ENCODE results near the gene FHL2. TPM values are rescaled to one million over a fixed set of nuclear protein-coding genes. Genes with fewer than 3 reads are reported as not detected.

FHL2 gene
- total and polyA plus RNA-seq, 9 donors = 27.5 to 63.5 (median 37.4) TPM

DNA sequence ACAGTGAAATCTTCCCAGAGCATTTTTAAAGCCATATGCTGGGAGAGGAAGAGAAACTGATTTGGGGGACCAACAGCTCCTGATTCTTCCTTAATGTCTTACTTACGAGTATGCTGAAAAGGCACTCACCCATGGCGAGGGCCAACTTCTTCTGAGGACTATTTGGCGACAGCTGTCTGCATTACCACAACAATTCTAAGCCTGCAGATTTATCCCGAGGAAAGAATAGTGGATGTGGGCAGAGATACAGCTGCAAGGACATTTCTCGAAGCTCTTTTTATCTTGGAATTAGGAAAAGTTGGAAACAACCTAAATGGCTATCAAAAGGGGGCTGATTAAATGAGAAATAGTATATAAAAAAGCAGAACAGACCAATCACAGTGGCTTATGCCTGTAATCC lies 40.3 kb upstream of the FHL2 start:
- H3K4me1 ChIP-seq (ENCODE audit: control insufficient read depth, insufficient read depth, low read length) = peaks cover 13% of the 10 kb centered on the region
- DNase-seq = peak; percentile 32
- no peak overlapping the region for H3K4me3 ChIP-seq (ENCODE audit: low read length)
- no CpG with 5 or more reads among the region's 5 CpGs for WGBS (ENCODE audit: insufficient coverage)
- no peaks in the 10 kb centered on the region for H3K36me3 ChIP-seq (ENCODE audit: control insufficient read depth, insufficient read depth, low read length)
- H3K27me3 ChIP-seq (ENCODE audit: control insufficient read depth, insufficient read depth, low read length) = no peaks in the 10 kb centered on the region
- H3K9me3 ChIP-seq (replicated peaks; ENCODE audit: control insufficient read depth, low read depth, low read length) = no peaks in the 10 kb centered on the region
- H3K27ac ChIP-seq (ENCODE audit: low read length) = peak overlapping the region; percentile 89

DNA sequence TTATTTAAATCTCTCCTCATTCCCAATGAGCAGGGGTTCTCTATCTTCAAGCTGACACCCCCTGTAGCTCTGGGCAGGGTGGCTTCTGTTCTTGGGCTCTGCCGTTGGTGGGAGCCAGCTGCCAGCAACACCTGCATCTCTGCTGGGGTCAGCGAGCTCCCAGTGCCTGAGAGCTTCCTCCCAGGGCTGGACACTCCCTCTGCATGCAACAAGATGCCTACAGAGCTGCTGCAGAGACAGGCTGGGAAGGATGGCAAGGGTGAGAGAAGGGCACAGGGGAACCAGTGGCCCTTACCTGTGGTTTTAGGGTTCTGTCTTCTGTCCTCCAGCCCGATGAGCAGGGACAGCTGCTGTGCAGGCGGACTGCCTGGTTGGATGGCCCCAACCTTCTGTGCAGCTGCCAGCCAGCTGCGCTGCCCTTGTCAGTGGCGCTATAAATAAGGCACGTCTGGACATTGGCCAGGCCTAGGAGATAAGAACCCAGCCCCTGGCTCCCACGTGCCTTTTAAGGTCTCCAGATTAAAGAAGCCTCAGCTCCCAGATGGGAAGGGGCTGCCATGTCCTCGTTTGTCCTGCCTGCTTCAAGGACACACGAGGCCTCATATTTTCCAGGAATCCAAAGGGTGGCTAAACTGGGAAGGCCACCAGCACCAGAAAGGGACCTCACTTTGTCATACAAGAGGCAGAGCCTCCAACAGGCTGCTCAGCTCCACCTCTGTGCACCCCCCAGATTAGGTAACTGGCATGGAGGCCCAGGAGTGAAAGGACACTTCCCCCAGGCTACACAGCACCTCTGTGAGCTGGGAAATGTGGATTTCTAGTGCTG lies 39.5 kb upstream of the FHL2 start:
- 31% methylated on average over 9 of the region's 10 CpGs for WGBS (ENCODE audit: insufficient coverage)
- Histone ChIP-seq H3K4me3 (ENCODE audit: low read length) (peak overlapping the region; percentile 22), H3K27ac (ENCODE audit: low read length) (peak overlapping the region; percentile 89), H3K4me1 (ENCODE audit: control insufficient read depth, insufficient read depth, low read length) (peaks cover 13% of the 10 kb centered on the region), H3K9me3 (replicated peaks; ENCODE audit: control insufficient read depth, low read depth, low read length) (no peaks in the 10 kb centered on the region), H3K36me3 (ENCODE audit: control insufficient read depth, insufficient read depth, low read length) (no peaks in the 10 kb centered on the region), H3K27me3 (ENCODE audit: control insufficient read depth, insufficient read depth, low read length) (no peaks in the 10 kb centered on the region)
- peak; percentile 87 for DNase-seq

DNA sequence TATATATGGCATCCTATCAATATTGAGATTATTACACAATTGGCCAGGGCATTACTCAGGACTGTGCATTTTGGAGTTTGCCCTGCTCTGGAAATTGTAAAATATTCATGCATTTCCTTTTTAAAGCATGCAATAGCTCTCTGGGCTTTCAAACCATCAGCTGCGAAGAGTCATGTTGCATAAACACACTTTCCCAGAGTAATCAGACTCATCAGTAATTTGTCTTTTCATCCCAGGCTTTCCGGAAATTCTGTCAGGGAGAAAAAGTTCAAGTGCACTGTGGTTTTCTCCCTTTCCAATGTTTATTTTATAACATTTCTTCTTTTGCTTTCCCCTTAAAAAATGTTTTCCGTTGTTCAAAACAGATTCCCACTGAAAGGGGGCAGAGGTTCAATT lies 38.9 kb upstream of the FHL2 start:
- Histone ChIP-seq H3K9me3 (replicated peaks; ENCODE audit: control insufficient read depth, low read depth, low read length) (no peaks in the 10 kb centered on the region), H3K36me3 (ENCODE audit: control insufficient read depth, insufficient read depth, low read length) (no peaks in the 10 kb centered on the region), H3K4me3 (ENCODE audit: low read length) (peak overlapping the region; percentile 22), H3K4me1 (ENCODE audit: control insufficient read depth, insufficient read depth, low read length) (peaks cover 13% of the 10 kb centered on the region), H3K27ac (ENCODE audit: low read length) (peak overlapping the region; percentile 89), H3K27me3 (ENCODE audit: control insufficient read depth, insufficient read depth, low read length) (no peaks in the 10 kb centered on the region)
- peak; percentile 65 for DNase-seq
- WGBS (ENCODE audit: insufficient coverage) = 17% methylated on average over 1 of the region's 3 CpGs

DNA sequence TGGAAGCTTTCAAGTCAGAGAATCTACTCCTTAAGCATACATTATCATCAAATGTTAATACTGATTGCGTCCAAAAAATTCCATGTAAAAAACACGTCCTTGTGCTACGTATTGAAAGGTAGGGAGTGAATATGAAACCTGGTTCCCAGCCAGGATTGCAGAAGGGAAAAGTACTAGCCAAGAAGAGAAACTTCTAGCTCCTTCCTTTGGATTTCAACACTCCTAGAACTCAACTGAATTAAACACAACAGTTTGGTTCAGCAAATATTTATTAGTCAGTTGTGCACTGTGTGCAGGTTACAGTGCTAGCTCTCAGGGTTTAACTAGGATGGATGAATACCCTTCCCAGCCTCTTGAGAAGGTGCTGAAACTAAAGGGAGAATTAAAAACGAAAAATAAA lies 33.9 kb upstream of the FHL2 start:
- no peaks in the 10 kb centered on the region for H3K36me3 ChIP-seq (ENCODE audit: control insufficient read depth, insufficient read depth, low read length)
- peaks cover 8% of the 10 kb centered on the region for H3K4me1 ChIP-seq (ENCODE audit: control insufficient read depth, insufficient read depth, low read length)
- WGBS (ENCODE audit: insufficient coverage) = no CpG with 5 or more reads among the region's 4 CpGs
- peak; percentile 31 for DNase-seq
- H3K4me3 ChIP-seq (ENCODE audit: low read length) = no peak overlapping the region
- H3K27me3 ChIP-seq (ENCODE audit: control insufficient read depth, insufficient read depth, low read length) = no peaks in the 10 kb centered on the region
- no peak overlapping the region for H3K27ac ChIP-seq (ENCODE audit: low read length)
- H3K9me3 ChIP-seq (replicated peaks; ENCODE audit: control insufficient read depth, low read depth, low read length) = no peaks in the 10 kb centered on the region

DNA sequence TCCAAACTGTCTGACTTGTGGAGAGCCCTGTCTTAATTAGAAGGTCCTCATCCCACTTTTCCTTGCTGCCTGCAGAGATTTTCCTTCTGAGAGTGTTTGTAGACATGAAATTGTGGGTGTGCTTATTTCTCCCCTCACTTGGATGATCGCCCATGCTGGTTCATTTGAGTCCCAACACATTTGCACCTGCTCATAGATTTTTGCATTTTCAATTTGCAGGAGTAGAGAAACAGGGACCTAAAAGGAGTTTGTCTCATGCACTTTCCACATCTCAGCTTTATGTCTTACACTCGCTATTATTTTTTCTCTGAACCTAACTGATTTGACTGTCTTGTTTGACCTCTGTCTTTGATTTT lies 33.2 kb upstream of the FHL2 start:
- WGBS (ENCODE audit: insufficient coverage) = no CpG with 5 or more reads among the region's 2 CpGs
- Histone ChIP-seq H3K27ac (ENCODE audit: low read length) (no peak overlapping the region), H3K27me3 (ENCODE audit: control insufficient read depth, insufficient read depth, low read length) (no peaks in the 10 kb centered on the region), H3K4me3 (ENCODE audit: low read length) (no peak overlapping the region), H3K4me1 (ENCODE audit: control insufficient read depth, insufficient read depth, low read length) (peaks cover 8% of the 10 kb centered on the region), H3K36me3 (ENCODE audit: control insufficient read depth, insufficient read depth, low read length) (no peaks in the 10 kb centered on the region), H3K9me3 (replicated peaks; ENCODE audit: control insufficient read depth, low read depth, low read length) (no peaks in the 10 kb centered on the region)
- no peak for DNase-seq

DNA sequence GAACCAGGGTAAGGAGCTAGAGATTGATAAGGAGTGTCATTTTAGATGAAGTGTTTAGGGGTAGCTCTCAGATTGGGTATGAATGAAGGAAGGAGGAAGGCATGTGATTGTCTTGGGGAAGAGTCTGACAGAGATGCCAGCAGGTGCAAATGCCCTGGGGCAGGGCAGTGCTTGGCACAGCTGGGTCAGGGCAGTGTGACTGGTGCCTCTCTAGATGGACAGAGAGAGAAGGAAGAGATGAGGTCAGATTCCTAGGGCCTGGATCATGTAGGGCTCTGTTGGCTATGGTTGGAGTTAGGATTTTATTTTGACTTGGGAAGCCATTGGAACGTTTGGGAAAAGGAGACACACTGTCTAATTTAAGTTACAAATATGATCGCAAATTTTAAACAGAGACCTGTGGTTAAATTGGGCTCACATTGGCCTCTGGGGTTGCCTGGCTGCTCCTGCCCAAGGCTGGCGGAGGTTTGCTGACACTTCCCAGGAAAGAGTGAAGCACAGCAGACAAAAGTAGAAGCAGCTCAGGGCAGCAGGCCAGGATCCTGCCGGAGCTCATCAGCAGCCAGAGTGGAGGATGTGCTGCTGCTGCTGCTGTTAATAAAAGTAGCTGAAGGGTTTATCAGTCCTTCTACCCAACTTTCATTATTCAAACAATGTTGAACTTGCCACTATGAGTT lies 32.7 kb upstream of the FHL2 start:
- peak; percentile 82 for DNase-seq
- Histone ChIP-seq H3K27me3 (ENCODE audit: control insufficient read depth, insufficient read depth, low read length) (peaks cover under 1% of the 10 kb centered on the region), H3K4me3 (ENCODE audit: low read length) (no peak overlapping the region), H3K36me3 (ENCODE audit: control insufficient read depth, insufficient read depth, low read length) (no peaks in the 10 kb centered on the region), H3K27ac (ENCODE audit: low read length) (peak overlapping the region; percentile 33), H3K9me3 (replicated peaks; ENCODE audit: control insufficient read depth, low read depth, low read length) (no peaks in the 10 kb centered on the region), H3K4me1 (ENCODE audit: control insufficient read depth, insufficient read depth, low read length) (peaks cover 9% of the 10 kb centered on the region)
- WGBS (ENCODE audit: insufficient coverage) = 17% methylated on average over 1 of the region's 4 CpGs

DNA sequence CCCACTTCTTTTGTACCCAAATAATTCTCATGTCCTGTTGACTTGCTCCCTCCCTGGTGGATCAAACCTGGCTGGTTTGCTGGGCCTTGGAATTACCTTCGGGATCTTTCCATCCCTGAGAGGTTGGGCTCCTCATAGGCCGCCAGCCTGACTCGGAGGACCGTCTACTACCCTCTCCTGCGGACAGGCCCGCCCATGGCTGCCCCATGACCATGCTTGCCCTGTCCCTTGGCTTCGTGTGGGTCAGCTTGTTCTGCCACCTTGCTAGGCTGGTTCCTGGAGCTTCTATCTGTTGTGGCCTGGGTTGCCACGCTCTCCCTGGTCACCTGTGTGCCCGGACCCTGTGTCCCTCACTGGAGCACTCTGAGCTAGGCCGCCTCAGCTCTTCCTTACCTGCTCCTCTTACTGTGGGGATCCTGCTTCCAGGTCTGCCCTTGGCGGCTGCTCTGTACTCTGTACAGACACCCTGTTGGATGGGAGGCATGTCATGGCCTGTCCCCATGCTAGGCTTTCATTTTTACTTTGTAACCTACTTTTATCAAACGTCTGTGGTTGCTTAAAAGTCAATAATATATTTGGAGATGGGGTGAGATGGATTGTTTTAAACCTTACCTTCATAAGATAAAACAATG lies 29.7 kb upstream of the FHL2 start:
- H3K36me3 ChIP-seq (ENCODE audit: control insufficient read depth, insufficient read depth, low read length) = no peaks in the 10 kb centered on the region
- no peak overlapping the region for H3K27ac ChIP-seq (ENCODE audit: low read length)
- H3K9me3 ChIP-seq (replicated peaks; ENCODE audit: control insufficient read depth, low read depth, low read length) = no peaks in the 10 kb centered on the region
- H3K27me3 ChIP-seq (ENCODE audit: control insufficient read depth, insufficient read depth, low read length) = peaks cover 3% of the 10 kb centered on the region
- no peak overlapping the region for H3K4me3 ChIP-seq (ENCODE audit: low read length)
- peaks cover 10% of the 10 kb centered on the region for H3K4me1 ChIP-seq (ENCODE audit: control insufficient read depth, insufficient read depth, low read length)
- DNase-seq = no peak
- 90% methylated on average over 9 of the region's 12 CpGs for WGBS (ENCODE audit: insufficient coverage)

DNA sequence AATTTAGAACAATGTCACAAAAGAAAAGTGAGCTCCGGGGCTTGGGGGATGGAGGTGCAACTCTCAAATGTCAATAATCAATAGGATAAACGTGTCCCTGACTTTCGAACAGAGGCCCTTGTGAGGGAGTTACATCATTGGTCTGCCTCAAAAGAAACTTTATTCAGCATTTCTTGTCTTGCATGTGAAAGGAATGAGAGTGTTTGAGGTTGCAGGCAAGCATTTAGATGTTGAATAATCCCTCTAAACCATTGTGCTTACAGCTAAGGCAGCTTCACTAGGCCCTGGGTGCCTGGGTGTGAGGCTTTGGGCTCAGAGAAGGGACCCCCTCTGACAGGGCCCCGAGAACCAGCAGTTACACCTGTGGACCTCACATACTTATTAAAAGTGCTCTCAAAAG lies 28.6 kb upstream of the FHL2 start:
- 49% methylated on average over 2 of the region's 4 CpGs for WGBS (ENCODE audit: insufficient coverage)
- Histone ChIP-seq H3K4me1 (ENCODE audit: control insufficient read depth, insufficient read depth, low read length) (peaks cover 10% of the 10 kb centered on the region), H3K27ac (ENCODE audit: low read length) (no peak overlapping the region), H3K4me3 (ENCODE audit: low read length) (no peak overlapping the region), H3K9me3 (replicated peaks; ENCODE audit: control insufficient read depth, low read depth, low read length) (no peaks in the 10 kb centered on the region), H3K27me3 (ENCODE audit: control insufficient read depth, insufficient read depth, low read length) (peaks cover 3% of the 10 kb centered on the region), H3K36me3 (ENCODE audit: control insufficient read depth, insufficient read depth, low read length) (no peaks in the 10 kb centered on the region)
- DNase-seq = no peak

DNA sequence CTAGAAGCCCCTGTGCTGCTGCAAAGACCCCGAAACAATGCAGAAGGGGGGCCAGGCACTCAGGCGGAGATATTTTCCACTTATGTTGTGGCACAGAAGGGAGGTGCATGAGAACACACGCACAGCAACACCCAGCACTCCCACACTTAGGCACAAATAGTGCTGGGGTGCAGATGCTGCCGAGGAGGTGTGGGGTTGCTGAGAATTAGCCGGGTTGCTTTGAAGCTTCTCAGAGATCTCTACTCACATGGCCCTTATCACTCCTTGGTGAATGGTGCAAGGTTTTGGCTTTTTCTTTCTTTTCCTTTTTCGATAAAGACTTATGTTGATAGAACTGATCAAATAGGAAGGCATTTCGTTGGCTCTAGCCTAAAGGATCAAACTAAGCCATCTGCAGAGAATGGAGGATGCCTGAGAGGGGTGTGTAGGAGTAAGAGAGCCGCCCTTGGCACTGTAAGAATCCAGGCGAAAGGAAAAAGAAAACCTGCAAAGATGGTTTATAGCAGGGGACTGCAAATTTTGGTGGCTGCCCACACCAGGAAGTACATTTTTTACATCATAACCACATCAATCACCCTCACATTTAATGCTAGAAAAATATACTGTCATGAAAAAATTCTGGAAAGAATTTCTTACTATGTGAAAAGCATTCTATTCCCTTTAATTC lies 27.9 kb upstream of the FHL2 start:
- DNase-seq = no peak
- no peak overlapping the region for H3K4me3 ChIP-seq (ENCODE audit: low read length)
- H3K27me3 ChIP-seq (ENCODE audit: control insufficient read depth, insufficient read depth, low read length) = peaks cover 3% of the 10 kb centered on the region
- H3K27ac ChIP-seq (ENCODE audit: low read length) = no peak overlapping the region
- no peaks in the 10 kb centered on the region for H3K9me3 ChIP-seq (replicated peaks; ENCODE audit: control insufficient read depth, low read depth, low read length)
- H3K36me3 ChIP-seq (ENCODE audit: control insufficient read depth, insufficient read depth, low read length) = no peaks in the 10 kb centered on the region
- WGBS (ENCODE audit: insufficient coverage) = 0% methylated on average over 1 of the region's 9 CpGs
- H3K4me1 ChIP-seq (ENCODE audit: control insufficient read depth, insufficient read depth, low read length) = peaks cover 7% of the 10 kb centered on the region
